HepG2 (cell line): ENCODE data around the gene MICB. TPM values are rescaled to one million over a fixed set of nuclear protein-coding genes. Genes with fewer than 3 reads are reported as not detected.

Experiments used
- DZIP1 ChIP-seq: sonication (generic); formaldehyde crosslinking; IDR thresholded peaks from 2 replicates; pipeline ENCODE4 v1.5.0; 2020; ENCODE audit warnings: mild to moderate bottlenecking, missing genetic modification reagents
- FOXA3 ChIP-seq: IDR thresholded peaks from 2 replicates; pipeline ENCODE4 v1.6.1; 2016; ENCODE audit warnings: missing genetic modification reagents, missing compliant biosample characterization
- HES4 ChIP-seq: sonication (generic); formaldehyde crosslinking; IDR thresholded peaks from 2 replicates; pipeline ENCODE4 v1.9.0; 2021; ENCODE audit warnings: mild to moderate bottlenecking, missing genetic modification reagents, borderline replicate concordance
- IKZF4 ChIP-seq: sonication (generic); formaldehyde crosslinking; IDR thresholded peaks from 2 replicates; pipeline ENCODE4 v1.5.1; 2020; ENCODE audit warnings: borderline replicate concordance, mild to moderate bottlenecking, low read depth, missing genetic modification reagents; ENCODE audit errors: not compliant biosample characterization
- JUNB ChIP-seq: sonication (generic); formaldehyde crosslinking; IDR thresholded peaks from 2 replicates; pipeline ENCODE4 v1.8.0; 2022; ENCODE audit warnings: missing genetic modification reagents, mild to moderate bottlenecking, borderline replicate concordance
- KDM1A ChIP-seq: IDR thresholded peaks from 2 replicates; pipeline ENCODE4 v1.6.1; 2016; ENCODE audit warnings: missing compliant biosample characterization
- KLF16 ChIP-seq, 2 experiments: sonication (generic) in 1 of 2; formaldehyde crosslinking in 1 of 2; IDR thresholded peaks; 2 replicates each; pipeline versions ENCODE4 v1.6.1 to v1.8.0; 2016 to 2023; ENCODE audit warnings: missing genetic modification reagents in 2 of 2, missing compliant biosample characterization in 1 of 2
- MAFK ChIP-seq, 2 experiments: IDR thresholded peaks in 1 of 2; conservative IDR thresholded peaks in 1 of 2; 2 replicates each; pipeline ENCODE4 v1.6.1; 2011; ENCODE audit warnings: improper control_type of control experiment in 2 of 2, low read length in 2 of 2
- MEF2D ChIP-seq: sonication (generic); formaldehyde crosslinking; IDR thresholded peaks from 2 replicates; pipeline ENCODE4 v1.5.1; 2020; ENCODE audit warnings: mild to moderate bottlenecking, missing genetic modification reagents
- MIXL1 ChIP-seq: IDR thresholded peaks from 2 replicates; pipeline ENCODE4 v1.6.1; 2016
- NR2F1 ChIP-seq, 2 experiments: fragments of 450-650 bp in 1 of 2; formaldehyde crosslinking in 1 of 2; IDR thresholded peaks; 2 replicates each; pipeline versions ENCODE4 v1.5.0 to v1.6.1; 2016 to 2020; ENCODE audit warnings: mild to moderate bottlenecking in 1 of 2, missing compliant biosample characterization in 1 of 2, missing genetic modification reagents in 1 of 2, moderate library complexity in 1 of 2
- PAXIP1 ChIP-seq: sonication (generic); formaldehyde crosslinking; conservative IDR thresholded peaks from 2 replicates; pipeline ENCODE4 v1.4.0; 2020; ENCODE audit warnings: mild to moderate bottlenecking, missing genetic modification reagents, moderate library complexity
- SAP130 ChIP-seq: IDR thresholded peaks from 2 replicates; pipeline ENCODE4 v1.6.1; 2016; ENCODE audit warnings: low read depth
- SIN3B ChIP-seq: fragments of 150-350 bp; IDR thresholded peaks from 2 replicates; pipeline ENCODE4 v1.6.1; 2014; ENCODE audit warnings: low read length
- SPEN ChIP-seq: sonication (generic); formaldehyde crosslinking; IDR thresholded peaks from 2 replicates; pipeline ENCODE4 v1.5.1; 2020; ENCODE audit warnings: low read depth, mild to moderate bottlenecking, missing genetic modification reagents
- UBTF ChIP-seq: sonication (generic); formaldehyde crosslinking; IDR thresholded peaks from 2 replicates; pipeline ENCODE4 v1.4.0; 2020; ENCODE audit warnings: mild to moderate bottlenecking, missing genetic modification reagents
- ZNF224 ChIP-seq: sonication (generic); formaldehyde crosslinking; IDR thresholded peaks from 2 replicates; pipeline ENCODE4 v1.5.0; 2020; ENCODE audit warnings: mild to moderate bottlenecking, missing genetic modification reagents
- ZNF234 ChIP-seq: sonication (generic); formaldehyde crosslinking; conservative IDR thresholded peaks from 2 replicates; pipeline ENCODE4 v1.5.1; 2020; ENCODE audit warnings: mild to moderate bottlenecking, missing genetic modification reagents
- ZNF607 ChIP-seq: sonication (generic); formaldehyde crosslinking; IDR thresholded peaks from 2 replicates; pipeline ENCODE4 v1.5.1; 2020; ENCODE audit warnings: missing genetic modification reagents, mild to moderate bottlenecking, borderline replicate concordance
- ZNF83 ChIP-seq: sonication (generic); formaldehyde crosslinking; IDR thresholded peaks from 2 replicates; pipeline ENCODE4 v1.4.0; 2020; ENCODE audit warnings: missing genetic modification reagents, mild to moderate bottlenecking, borderline replicate concordance
- polyA plus RNA-seq, 8 experiments: library from polyadenylated mRNA; depleted of rRNA in 3 of 8; stranded (reverse) in 7 of 8; unstranded in 1 of 8; fragments of >200 nt; fragmentation: Illumina TruSeq in 4 of 8; extraction: Trizol in 4 of 8; gene quantifications; 2 replicates each; pipeline versions ENCODE4 v1.2.1 to v1.2.3, GENCODE V29; 2011 to 2016; ENCODE audit warnings: low read depth in 4 of 8, missing spikeins in 1 of 8, mixed read lengths in 1 of 8; ENCODE audit not compliant: insufficient read depth in 1 of 8
- total RNA-seq, 5 experiments: library from RNA; depleted of rRNA; stranded (reverse); fragments of >200 nt; fragmentation: Illumina TruSeq; extraction: Trizol; gene quantifications; 2 replicates each; pipeline ENCODE4 v1.2.3, GENCODE V29; 2016; ENCODE audit warnings: low read depth in 1 of 5

Gene MICB
- total and polyA plus RNA-seq, 2 of the 13 experiments (the other 11 are each of a cell fraction or from before 2014, with no cell fraction given) = 12.5 to 12.8 TPM

DNA sequence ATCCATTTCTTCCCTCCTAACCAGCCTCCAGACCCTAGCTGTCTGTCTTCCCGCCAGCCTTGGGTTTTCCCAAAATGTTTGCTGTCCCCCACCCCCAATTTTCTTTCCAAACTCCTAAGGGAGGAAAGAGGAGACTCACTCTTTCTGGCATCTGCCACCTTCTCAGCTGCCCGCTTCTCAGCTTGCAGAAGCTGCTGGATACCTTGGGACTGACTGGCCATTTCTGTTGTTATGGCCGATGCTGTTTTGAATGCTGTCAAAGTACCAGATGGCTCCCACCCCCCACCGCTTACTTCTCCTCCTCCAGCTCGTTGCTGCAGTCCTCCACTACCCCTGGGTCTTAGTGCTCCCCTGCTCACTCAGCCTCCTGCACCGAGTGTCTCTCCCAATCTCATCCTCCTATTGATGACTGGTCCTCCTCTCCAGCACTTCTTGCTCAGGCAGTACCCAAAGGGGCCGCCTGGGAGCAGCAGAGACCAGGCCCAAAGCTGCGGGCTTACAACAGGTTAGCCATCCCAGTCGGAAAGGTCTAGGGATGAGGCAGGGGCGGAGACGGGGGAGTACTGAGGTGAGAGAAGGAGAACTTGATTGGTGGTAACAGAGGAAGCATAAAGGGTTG lies 48.5 kb downstream of the MICB start, which contains the start of gene ATP6V1G2 (continued):
- TF ChIP-seq FOXA3 (CRISPR knock-in tag) (peak; percentile 19; the same call in 1 of the 2 replicates), MAFK (conservative IDR thresholded peaks at IDR 0.05 in 1 of 2, IDR thresholded peaks at IDR 0.05 in 1 of 2; ENCODE audit: low read length in 2 of 2) (0 out of 4 replicates have a peak, but pooled peaks of 1 of the 2 experiments have one; percentile 20), SAP130 (CRISPR knock-in tag) (peak; percentile 63), MIXL1 (CRISPR knock-in tag) (peak; percentile 80), UBTF (peak; percentile 16; the same call in 1 of the 2 replicates), ZNF607 (CRISPR knock-in tag) (no peak; the same call in 1 of the 2 replicates), NR2F1 (CRISPR knock-in tag; IDR thresholded peaks at IDR 0.05) (no peak), JUNB (no peak), HES4 (CRISPR knock-in tag) (no peak), SIN3B (peak; percentile 74; the same call in 1 of the 2 replicates), IKZF4 (CRISPR knock-in tag) (no peak), PAXIP1 (CRISPR knock-in tag) (0 out of 2 replicates have a peak, but pooled peaks have one; percentile 24), KDM1A (CRISPR knock-in tag) (no peak; the same call in 1 of the 2 replicates), MEF2D (CRISPR knock-in tag) (no peak), DZIP1 (no peak), ZNF83 (no peak), KLF16 (CRISPR knock-in tag; IDR thresholded peaks at IDR 0.05) (peak in 1 of 2 experiments; percentile 30; a peak in 1 of 4 replicates), SPEN (no peak), ZNF224 (CRISPR knock-in tag) (no peak), ZNF234 (CRISPR knock-in tag) (0 out of 2 replicates have a peak, but pooled peaks have one; percentile 46)
